H1 (cell line): Measurements from ENCODE around the gene STIM1. TPM values are rescaled to one million over a fixed set of nuclear protein-coding genes. Genes with fewer than 3 reads are reported as not detected.

Source experiments
- CTCF ChIA-PET: fragments of 300-600 bp; sonication (Branson Sonifier 250); formaldehyde crosslinking; loops from one replicate; lab custom pipeline; 2021; ENCODE audit not compliant: partially characterized antibody; lab: Charles Lee
- POLR2A ChIA-PET: fragments of 300-600 bp; sonication (Branson Sonifier 250); formaldehyde crosslinking; loops from one replicate; lab custom pipeline; 2021; ENCODE audit warnings: inconsistent platforms; ENCODE audit not compliant: partially characterized antibody; lab: Charles Lee
- DNase-seq, 2 experiments: peaks; one replicate each; pipeline versions ENCODE4 v3.0.0 to v3.0.0-alpha.2; 2010 to 2022; ENCODE audit warnings: low spot score in 2 of 2, low read depth in 1 of 2, mixed read lengths in 1 of 2
- FAIRE-seq: peaks from 2 replicates; lab custom pipeline; 2011; peaks lifted over from hg19 to GRCh38; lab: Jason Lieb, UNC
- H2AFZ ChIP-seq: 2 replicates; pipeline ENCODE4 v1.8.1; 2012; ENCODE audit warnings: low read length, inconsistent platforms
- H2AK5ac ChIP-seq: 2 replicates; pipeline ENCODE4 v1.6.1; 2013; ENCODE audit warnings: low read depth, low read length
- H2BK120ac ChIP-seq: replicated peaks from 2 replicates; pipeline ENCODE3; 2013; ENCODE audit warnings: low read depth, low read length, inconsistent platforms
- H2BK12ac ChIP-seq: 2 replicates; pipeline ENCODE4 v1.6.1; 2013; ENCODE audit warnings: low read depth, low read length
- H2BK15ac ChIP-seq: 2 replicates; pipeline ENCODE4 v1.6.1; 2013; ENCODE audit warnings: low read length
- H2BK20ac ChIP-seq: 2 replicates; pipeline ENCODE4 v1.6.1; 2013; ENCODE audit warnings: low read length
- H2BK5ac ChIP-seq: 2 replicates; pipeline ENCODE4 v1.6.1; 2013; ENCODE audit warnings: low read depth, low read length
- H3K14ac ChIP-seq: 2 replicates; pipeline ENCODE4 v1.6.1; 2013; ENCODE audit warnings: inconsistent platforms; ENCODE audit not compliant: insufficient read length
- H3K18ac ChIP-seq: 2 replicates; pipeline ENCODE4 v1.6.1; 2013; ENCODE audit warnings: low read length; ENCODE audit errors: extremely low read depth
- H3K23ac ChIP-seq: 2 replicates; pipeline ENCODE4 v1.6.1; 2013; ENCODE audit warnings: inconsistent platforms; ENCODE audit not compliant: insufficient read length
- H3K23me2 ChIP-seq: 2 replicates; pipeline ENCODE4 v1.6.1; 2013; ENCODE audit warnings: low read depth, low read length
- H3K27ac ChIP-seq: 2 replicates; pipeline ENCODE4 v1.6.1; 2011; ENCODE audit warnings: low read depth, low read length, inconsistent platforms
- H3K27me3 ChIP-seq, 4 experiments: replicated peaks in 1 of 4; 1 replicate in 1 of 4; 2 replicates in 3 of 4; pipeline versions ENCODE4 v1.6.1 to v1.8.1; 2011 to 2013; ENCODE audit warnings: low read length in 3 of 4, mild to moderate bottlenecking in 3 of 4, inconsistent platforms in 2 of 4, mixed read lengths in 2 of 4, moderate library complexity in 1 of 4; ENCODE audit not compliant: control insufficient read depth in 3 of 4, insufficient read depth in 3 of 4; ENCODE audit errors: extremely low read depth in 1 of 4
- H3K36me3 ChIP-seq, 4 experiments: 2 replicates each; pipeline versions ENCODE4 v1.6.1 to v1.8.1; 2011 to 2013; ENCODE audit warnings: mild to moderate bottlenecking in 4 of 4, low read length in 3 of 4, moderate library complexity in 2 of 4, control low read depth in 1 of 4, inconsistent platforms in 1 of 4; ENCODE audit not compliant: insufficient read depth in 4 of 4, control insufficient read depth in 2 of 4
- H3K4ac ChIP-seq: replicated peaks from 2 replicates; pipeline ENCODE3; 2013; ENCODE audit warnings: low read length, low read depth, mixed read lengths, inconsistent platforms; ENCODE audit not compliant: insufficient read length
- H3K4me1 ChIP-seq, 4 experiments: replicated peaks in 1 of 4; 1 replicate in 1 of 4; 2 replicates in 3 of 4; pipeline versions ENCODE4 v1.6.1 to v1.8.1; 2011 to 2013; ENCODE audit warnings: low read length in 3 of 4, inconsistent platforms in 2 of 4, mixed read lengths in 1 of 4; ENCODE audit not compliant: insufficient read depth in 4 of 4, control insufficient read depth in 3 of 4
- H3K4me2 ChIP-seq, 2 experiments: 2 replicates each; pipeline versions ENCODE4 v1.6.1 to v1.8.1; 2011 to 2013; ENCODE audit warnings: low read depth in 2 of 2, low read length in 2 of 2, control low read depth in 1 of 2, inconsistent platforms in 1 of 2, mild to moderate bottlenecking in 1 of 2; ENCODE audit not compliant: insufficient read depth in 1 of 2
- H3K4me3 ChIP-seq, 4 experiments: fragments of 200-600, 300-600 bp in 1 of 4; sonication (generic), shearing (Covaris generic), sonication (Bioruptor Twin) in 1 of 4; 2 replicates each; pipeline versions ENCODE4 v1.5.1 to v1.8.1; 2011 to 2016; ENCODE audit warnings: low read length in 4 of 4, low read depth in 3 of 4, control low read depth in 2 of 4, inconsistent platforms in 2 of 4, mild to moderate bottlenecking in 2 of 4, mixed read lengths in 1 of 4, moderate library complexity in 1 of 4; ENCODE audit not compliant: insufficient read depth in 2 of 4; ENCODE audit errors: extremely low read depth in 1 of 4
- H3K56ac ChIP-seq: replicated peaks from 2 replicates; pipeline ENCODE3; 2013; ENCODE audit warnings: low read depth, mild to moderate bottlenecking, mixed read lengths, low read length, inconsistent platforms; ENCODE audit not compliant: insufficient read length
- H3K79me1 ChIP-seq: 2 replicates; pipeline ENCODE4 v1.6.1; 2013; ENCODE audit warnings: low read depth, low read length, control low read depth
- H3K79me2 ChIP-seq, 2 experiments: 2 replicates each; pipeline versions ENCODE4 v1.6.1 to v1.8.1; 2012 to 2013; ENCODE audit warnings: low read length in 2 of 2, mild to moderate bottlenecking in 2 of 2, inconsistent platforms in 1 of 2; ENCODE audit not compliant: insufficient read depth in 2 of 2, control insufficient read depth in 1 of 2
- H3K9ac ChIP-seq, 4 experiments: replicated peaks in 1 of 4; 1 replicate in 1 of 4; 2 replicates in 3 of 4; pipeline versions ENCODE4 v1.6.1 to v1.8.1; 2011 to 2013; ENCODE audit warnings: low read depth in 3 of 4, low read length in 3 of 4, control low read depth in 2 of 4, mild to moderate bottlenecking in 2 of 4, moderate library complexity in 2 of 4, inconsistent platforms in 1 of 4; ENCODE audit errors: extremely low read depth in 1 of 4
- H3K9me3 ChIP-seq, 2 experiments: 2 replicates each; pipeline versions ENCODE4 v1.6.1 to v1.8.1; 2012 to 2013; ENCODE audit warnings: mild to moderate bottlenecking in 2 of 2, moderate library complexity in 2 of 2, control low read depth in 1 of 2, inconsistent platforms in 1 of 2, low read depth in 1 of 2, low read length in 1 of 2, mixed read lengths in 1 of 2; ENCODE audit not compliant: insufficient read depth in 2 of 2
- H4K20me1 ChIP-seq, 2 experiments: replicated peaks in 1 of 2; 2 replicates each; pipeline versions ENCODE3 to v1.8.1; 2011 to 2013; ENCODE audit warnings: inconsistent platforms in 2 of 2, low read length in 2 of 2, mild to moderate bottlenecking in 1 of 2; ENCODE audit not compliant: insufficient read depth in 2 of 2, control insufficient read depth in 1 of 2
- H4K5ac ChIP-seq: 2 replicates; pipeline ENCODE4 v1.6.1; 2013; ENCODE audit warnings: low read length, low read depth, mixed read lengths, inconsistent platforms; ENCODE audit not compliant: insufficient read length
- H4K8ac ChIP-seq: 2 replicates; pipeline ENCODE4 v1.8.0; 2013; ENCODE audit warnings: mild to moderate bottlenecking, moderate library complexity, low read length, inconsistent platforms; ENCODE audit not compliant: insufficient read depth; ENCODE audit errors: extremely low read depth
- H4K91ac ChIP-seq: replicated peaks from 2 replicates; pipeline ENCODE3; 2013; ENCODE audit warnings: low read length, mixed read lengths, inconsistent platforms; ENCODE audit not compliant: insufficient read length
- BCL11A ChIP-seq, 2 experiments: IDR thresholded peaks; one replicate each; pipeline ENCODE4 v1.6.1; 2011; ENCODE audit warnings: low read depth in 2 of 2, low read length in 2 of 2, mild to moderate bottlenecking in 2 of 2
- CHD1 ChIP-seq: IDR thresholded peaks from 2 replicates; pipeline ENCODE4 v1.6.1; 2012; ENCODE audit warnings: low read depth, low read length, improper control_type of control experiment
- E2F6 ChIP-seq: IDR thresholded peaks from 2 replicates; pipeline ENCODE4 v1.6.1; 2012; ENCODE audit warnings: inconsistent platforms
- EZH2 ChIP-seq: fragments of 200-600 bp; sonication (generic); IDR thresholded peaks from 2 replicates; pipeline ENCODE4 v1.7.1; 2012; ENCODE audit warnings: low read depth, mild to moderate bottlenecking, moderate library complexity, low read length, inconsistent platforms; ENCODE audit not compliant: severe bottlenecking
- JUN ChIP-seq: IDR thresholded peaks from 2 replicates; pipeline ENCODE4 v1.6.1; 2011; ENCODE audit warnings: low read depth, mild to moderate bottlenecking, improper control_type of control experiment, low read length
- MAX ChIP-seq: IDR thresholded peaks from 2 replicates; pipeline ENCODE4 v1.6.1; 2012; ENCODE audit warnings: inconsistent platforms
- NANOG ChIP-seq: IDR thresholded peaks from 2 replicates; pipeline ENCODE4 v1.6.1; 2011; ENCODE audit warnings: low read length, low read depth, mild to moderate bottlenecking, inconsistent platforms; ENCODE audit not compliant: insufficient read depth, poor library complexity, severe bottlenecking
- PHF8 ChIP-seq: fragments of 200-600 bp; sonication (generic); conservative IDR thresholded peaks from 2 replicates; pipeline ENCODE4 v1.7.1; 2012; ENCODE audit warnings: low read depth, mild to moderate bottlenecking, inconsistent platforms, low read length, moderate library complexity
- RAD21 ChIP-seq, 2 experiments: IDR thresholded peaks in 1 of 2; conservative IDR thresholded peaks in 1 of 2; 2 replicates each; pipeline ENCODE4 v1.6.1; 2011; ENCODE audit warnings: low read depth in 2 of 2, low read length in 2 of 2, improper control_type of control experiment in 1 of 2, inconsistent platforms in 1 of 2, mild to moderate bottlenecking in 1 of 2, moderate library complexity in 1 of 2
- RBBP5 ChIP-seq: IDR thresholded peaks from 2 replicates; pipeline ENCODE4 v1.7.1; 2012; ENCODE audit warnings: low read depth, mild to moderate bottlenecking, inconsistent platforms, low read length, moderate library complexity, borderline replicate concordance
- SIRT6 ChIP-seq: IDR thresholded peaks from one replicate; pipeline ENCODE4 v1.7.1; 2012; ENCODE audit warnings: low read length, inconsistent platforms
- SIX5 ChIP-seq: IDR thresholded peaks from 2 replicates; pipeline ENCODE4 v1.6.1; 2011; ENCODE audit warnings: mild to moderate bottlenecking, low read depth, low read length
- TEAD4 ChIP-seq: IDR thresholded peaks from 2 replicates; pipeline ENCODE4 v1.6.1; 2012; ENCODE audit warnings: low read depth, low read length, inconsistent platforms, mixed read lengths
- WGBS, 2 experiments: shearing (Covaris generic) in 1 of 2; methylation state at CpG; one replicate each; pipeline versions ENCODE4 v1.1.6 to v1.1.7; 2013 to 2015; ENCODE audit warnings: low lambda C conversion rate in 2 of 2, mixed read lengths in 2 of 2, inconsistent platforms in 1 of 2, low coverage in 1 of 2, missing lambda C conversion rate in 1 of 2; ENCODE audit not compliant: insufficient replicate concordance in 2 of 2, insufficient coverage in 1 of 2, insufficient read length in 1 of 2; ENCODE audit errors: extremely low coverage in 1 of 2, missing lambda C conversion rate in 1 of 2; 5-methylcytosine and 5-hydroxymethylcytosine counted together
- polyA plus RNA-seq, 7 experiments: library from polyadenylated mRNA; depleted of rRNA in 3 of 7; stranded (reverse) in 5 of 7; unstranded in 2 of 7; fragments of >200 nt in 5 of 7; fragments of 200-250 nt in 2 of 7; gene quantifications; 1 replicate in 5 of 7; 2 replicates in 1 of 7; 4 replicates in 1 of 7; pipeline versions ENCODE4 v1.2.1 to v1.2.3, GENCODE V29; 2011 to 2013; ENCODE audit warnings: missing spikeins in 2 of 7, mixed read lengths in 2 of 7
- total RNA-seq: library from RNA; stranded (reverse); fragmentation: NEBNext Ultra II Directional; extraction: Animal tissue kit (Norgen Biotek cat#: 25700); gene quantifications from 2 replicates; pipeline ENCODE4 v1.2.1, GENCODE V29; 2021

Gene STIM1
- total and polyA plus RNA-seq, 2 of the 8 experiments (the other 6 are each of a cell fraction or from before 2014, with no cell fraction given) = 11.1 to 12.2 TPM

GRCh38 chr11:4018641-4019040, 163.2 kb downstream of the STIM1 start:
- no peaks in the 10 kb centered on the region for H3K27me3 ChIP-seq
- WGBS, 2 experiments = 91% methylated on average over 2 of the region's 2 CpGs; no CpG with 5 or more reads in 1 of the 2 experiments
- no peak overlapping the region for H3K23ac ChIP-seq
- H2BK12ac ChIP-seq = no peak overlapping the region
- DNase-seq = no peak
- no peaks in the 10 kb centered on the region for H3K9me3 ChIP-seq
- H3K9ac ChIP-seq = no peak overlapping the region
- no peaks in the 10 kb centered on the region for H3K36me3 ChIP-seq
- H2AFZ ChIP-seq = no peak overlapping the region
- no peak overlapping the region for H2BK20ac ChIP-seq
- no peak overlapping the region for H3K18ac ChIP-seq
- H2AK5ac ChIP-seq = no peak overlapping the region
- no peak overlapping the region for H4K8ac ChIP-seq
- H3K4me1 ChIP-seq = peaks cover 0 to 3% (median 0%) of the 10 kb centered on the region in 4 experiments; a peak in 1 of 7 replicates
- H3K14ac ChIP-seq = no peak overlapping the region
- POLR2A ChIA-PET = no interaction called here
- no peak overlapping the region for H3K27ac ChIP-seq
- no peaks in the 10 kb centered on the region for H3K79me2 ChIP-seq
- no peak overlapping the region for H2BK5ac ChIP-seq
- H3K4me2 ChIP-seq = no peak overlapping the region
- H3K23me2 ChIP-seq = no peaks in the 10 kb centered on the region
- no peak overlapping the region for H2BK120ac ChIP-seq
- H3K4me3 ChIP-seq = no peak overlapping the region
- H4K91ac ChIP-seq = no peak overlapping the region
- no peak overlapping the region for H3K56ac ChIP-seq
- no peak overlapping the region for H4K5ac ChIP-seq
- H4K20me1 ChIP-seq = no peaks in the 10 kb centered on the region
- no peaks in the 10 kb centered on the region for H3K79me1 ChIP-seq
- H3K4ac ChIP-seq = no peak overlapping the region
- no peak for FAIRE-seq
- CTCF ChIA-PET = interaction anchor here (0.6 to 0.7 kb wide), 2 partner anchors 676 to 1841 kb away, joined by 3 read pairs; no protein-coding TSS in a partner anchor
- no peak overlapping the region for H2BK15ac ChIP-seq
- no peak for TF ChIP-seq PHF8
- TF ChIP-seq SIX5 = no peak
- TF ChIP-seq EZH2 = no peak
- no peak for TF ChIP-seq MAX
- TF ChIP-seq NANOG = no peak
- no peak for TF ChIP-seq TEAD4
- no peak for TF ChIP-seq BCL11A (IDR thresholded peaks at IDR 0.05; ENCODE audit: low read depth in 2 of 2, low read length in 2 of 2)
- TF ChIP-seq CHD1 = no peak
- no peak for TF ChIP-seq JUN
- no peak for TF ChIP-seq E2F6
- no peak for TF ChIP-seq RBBP5
- TF ChIP-seq RAD21 (IDR thresholded peaks at IDR 0.05 in 1 of 2, conservative IDR thresholded peaks at IDR 0.05 in 1 of 2; ENCODE audit: low read depth in 2 of 2, low read length in 2 of 2) = no peak
- no peak for TF ChIP-seq SIRT6
